Endothelial cell of hepatic sinusoid (primary cell): ENCODE results near the gene POU6F1.

ENCODE experiments used
- in situ Hi-C: cut with HindIII; loops from 2 replicates; pipeline ENCODE4 v1.10.0; 2017; ENCODE audit warnings: low sequenced_read_pairs

The POU6F1 gene

GRCh38 chr12:51172515-51173431, 45.1 kb downstream of the POU6F1 start, which contains the start of gene TFCP2:
TSS of gene TFCP2 (minus strand) at chr12:51173135. CDS start at chr12:51172422, 713 bp downstream.
- in situ Hi-C loops = no loop called here

- in situ Hi-C loops = no loop called here
Observed at GRCh38 chr12:51171884-51172514, 45.9 kb downstream of the POU6F1 start.

- in situ Hi-C loops = no loop called here
Observed at GRCh38 chr12:51163795-51164194, 54.1 kb downstream of the POU6F1 start.

DNA sequence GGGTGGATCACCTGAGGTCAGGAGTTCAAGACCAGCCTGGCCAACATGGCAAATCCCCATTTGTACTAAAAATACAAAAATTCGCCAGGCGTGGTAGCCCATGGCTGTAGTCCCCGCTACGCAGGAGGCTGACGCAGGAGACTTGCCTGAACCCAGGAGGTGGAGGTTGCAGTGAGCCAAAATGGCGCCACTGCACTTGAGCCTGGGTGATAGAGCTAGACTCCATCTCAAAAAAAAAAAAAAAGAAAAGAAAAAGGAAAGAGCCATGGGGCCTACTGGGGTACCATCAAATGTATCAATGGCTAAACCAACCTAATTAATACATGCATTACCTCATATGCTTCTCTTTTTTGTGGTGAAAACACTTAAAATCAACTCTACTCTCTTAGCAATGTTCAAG, 55.6 kb downstream of the POU6F1 start:
- in situ Hi-C loops = no loop called here

- in situ Hi-C loops = no loop called here
Observed at GRCh38 chr12:51160814-51161459, 56.9 kb downstream of the POU6F1 start.

DNA sequence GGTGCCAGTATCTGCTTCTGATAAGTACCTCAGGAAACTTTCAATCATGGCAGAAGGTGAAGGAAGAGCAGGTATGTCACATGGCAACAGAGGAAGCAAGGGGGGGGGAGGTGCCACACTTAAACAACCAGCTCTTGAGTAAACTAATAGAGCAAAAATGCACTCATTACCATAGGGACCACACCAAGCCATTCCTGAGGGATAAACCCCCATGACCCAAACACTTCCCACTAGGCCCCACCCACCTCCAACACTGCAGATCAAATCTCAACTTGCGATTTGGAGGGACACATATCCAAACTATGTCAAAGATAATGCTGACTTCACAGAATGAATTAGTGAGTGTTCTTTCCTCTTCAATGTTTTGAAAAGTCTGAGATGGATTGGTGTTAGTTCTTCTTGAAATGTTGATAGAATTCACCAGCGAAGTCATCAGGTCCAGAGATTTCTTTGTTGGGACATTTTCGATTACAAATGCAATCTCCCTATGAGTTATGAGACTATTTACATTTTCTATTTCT, 61.6 kb downstream of the POU6F1 start:
- in situ Hi-C loops = no loop called here

DNA sequence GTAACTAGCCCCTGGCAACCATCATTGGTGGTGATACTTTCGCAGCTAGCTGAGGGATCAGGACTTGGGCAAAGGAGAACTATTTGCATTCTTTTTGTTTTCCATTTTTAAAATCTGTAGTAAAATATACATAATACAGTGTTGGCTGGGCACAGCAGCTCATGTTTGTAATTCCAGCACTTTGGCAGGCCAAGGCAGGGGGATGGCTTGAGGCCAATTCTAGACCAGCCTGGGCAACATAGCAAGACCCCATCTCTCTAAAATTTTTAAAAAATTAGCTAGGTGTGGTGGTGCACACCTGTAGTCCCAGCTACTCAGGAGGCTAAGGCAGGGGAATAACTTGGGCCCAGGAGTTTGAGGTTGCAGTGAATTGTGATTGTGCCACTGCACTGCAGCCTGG, 64.9 kb downstream of the POU6F1 start:
- in situ Hi-C loops = no loop called here

GRCh38 chr12:51150777-51151176, 67.1 kb downstream of the POU6F1 start:
- in situ Hi-C loops = no loop called here

GRCh38 chr12:51147309-51147708, 70.6 kb downstream of the POU6F1 start:
- in situ Hi-C loops = no loop called here

DNA sequence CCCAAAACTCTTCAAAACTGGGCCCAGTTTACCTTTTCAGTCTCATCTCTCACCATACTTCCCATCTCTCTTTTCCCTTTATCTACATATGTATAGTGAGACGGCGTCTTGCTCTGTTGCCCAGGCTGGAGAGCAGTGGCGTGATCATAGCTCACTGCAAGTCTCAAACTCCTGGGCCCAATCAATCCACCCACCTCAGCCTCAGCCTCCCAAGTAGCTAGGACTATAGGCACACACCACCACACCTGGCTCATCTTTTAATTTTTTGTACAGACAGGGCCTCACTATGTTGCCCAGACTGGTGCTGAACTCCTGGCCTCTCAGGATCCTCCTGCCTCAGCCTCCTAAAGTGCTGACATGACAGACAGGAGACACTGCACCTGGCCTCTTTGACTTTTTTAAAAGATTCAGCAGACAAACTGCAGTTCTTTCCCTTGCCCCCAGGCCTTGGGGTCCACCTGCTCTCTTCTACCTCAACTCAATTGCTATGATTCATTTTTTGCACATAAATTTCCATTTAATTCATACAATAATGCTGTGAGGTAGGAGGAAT, 78.5 kb downstream of the POU6F1 start:
- in situ Hi-C loops = loop anchor here (5.0 kb wide), 1 partner anchor 43 kb away; no protein-coding TSS in a partner anchor
